ENCODE data around the gene SOX6. TPM values are rescaled to one million over a fixed set of nuclear protein-coding genes. Genes with fewer than 3 reads are reported as not detected.

The SOX6 gene
- polyA plus RNA-seq, 3 donors = not detected

GRCh38 chr11:16311831-16312230, 44.5 kb downstream of the SOX6 start:
- Histone ChIP-seq H2AFZ (ENCODE audit: insufficient read depth, low read depth, low read length, poor library complexity, severe bottlenecking) (no peak overlapping the region), H3K27ac (ENCODE audit: low read depth in 1 of 2, low read length in 2 of 2) (no peak overlapping the region), H3K4me3 (replicated peaks in 1 of 3; ENCODE audit: low read depth in 2 of 3, low read length in 3 of 3) (no peak overlapping the region), H3K9ac (ENCODE audit: insufficient read depth, low read length, poor library complexity, severe bottlenecking) (no peak overlapping the region), H3K79me2 (ENCODE audit: insufficient read depth, low read length) (no peaks in the 10 kb centered on the region), H3K9me3 (replicated peaks in 1 of 2; ENCODE audit: control insufficient read depth in 1 of 2, insufficient read depth in 1 of 2, low read length in 2 of 2) (no peaks in the 10 kb centered on the region), H4K20me1 (ENCODE audit: insufficient read depth, low read length) (no peaks in the 10 kb centered on the region), H3K27me3 (ENCODE audit: control insufficient read depth in 2 of 2, insufficient read depth in 2 of 2, low read length in 2 of 2) (no peaks in the 10 kb centered on the region), H3K4me2 (replicated peaks; ENCODE audit: extremely low read depth, low read length, poor library complexity, severe bottlenecking) (no peak overlapping the region), H3K36me3 (replicated peaks in 1 of 2; ENCODE audit: control insufficient read depth in 1 of 2, insufficient read depth in 2 of 2, low read length in 2 of 2) (no peaks in the 10 kb centered on the region), H3K4me1 (ENCODE audit: control insufficient read depth in 1 of 2, insufficient read depth in 2 of 2, low read length in 2 of 2) (no peaks in the 10 kb centered on the region)
- intact Hi-C loops (cut with micrococcal nuclease) = no loop called here
- Mint-ChIP-seq H3K27ac (no peak overlapping the region), H3K4me1 (no peaks in the 10 kb centered on the region), H3K9me3 (no peaks in the 10 kb centered on the region), H3K27me3 (ENCODE audit: low read depth in 3 of 3) (peaks cover 0 to 1% (median 0%) of the 10 kb centered on the region in 3 donors), H3K4me3 (no peak overlapping the region), H3K36me3 (no peaks in the 10 kb centered on the region)
- no peak for TF ChIP-seq CTCF (IDR thresholded peaks at IDR 0.05)
- DNase-seq = no peak

- H3K4me2 ChIP-seq (replicated peaks; ENCODE audit: extremely low read depth, low read length, poor library complexity, severe bottlenecking) = no peak overlapping the region
- no peak for TF ChIP-seq CTCF (IDR thresholded peaks at IDR 0.05)
These were observed 45.4 kb downstream of the SOX6 start for GRCh38 chr11:16310943-16311342.

More at GRCh38 chr11:16310943-16311342, 45.4 kb downstream of the SOX6 start:
- Mint-ChIP-seq H3K9me3 (no peaks in the 10 kb centered on the region), H3K36me3 (no peaks in the 10 kb centered on the region), H3K4me1 (no peaks in the 10 kb centered on the region), H3K27ac (no peak overlapping the region), H3K4me3 (no peak overlapping the region), H3K27me3 (ENCODE audit: low read depth in 3 of 3) (peaks cover 0 to 1% (median 0%) of the 10 kb centered on the region in 3 donors)
- Histone ChIP-seq H3K4me3 (replicated peaks in 1 of 3; ENCODE audit: low read depth in 2 of 3, low read length in 3 of 3) (no peak overlapping the region), H3K27me3 (ENCODE audit: control insufficient read depth in 2 of 2, insufficient read depth in 2 of 2, low read length in 2 of 2) (no peaks in the 10 kb centered on the region), H3K9ac (ENCODE audit: insufficient read depth, low read length, poor library complexity, severe bottlenecking) (no peak overlapping the region), H4K20me1 (ENCODE audit: insufficient read depth, low read length) (no peaks in the 10 kb centered on the region), H3K4me1 (ENCODE audit: control insufficient read depth in 1 of 2, insufficient read depth in 2 of 2, low read length in 2 of 2) (no peaks in the 10 kb centered on the region), H2AFZ (ENCODE audit: insufficient read depth, low read depth, low read length, poor library complexity, severe bottlenecking) (no peak overlapping the region), H3K9me3 (replicated peaks in 1 of 2; ENCODE audit: control insufficient read depth in 1 of 2, insufficient read depth in 1 of 2, low read length in 2 of 2) (no peaks in the 10 kb centered on the region), H3K27ac (ENCODE audit: low read depth in 1 of 2, low read length in 2 of 2) (no peak overlapping the region), H3K36me3 (replicated peaks in 1 of 2; ENCODE audit: control insufficient read depth in 1 of 2, insufficient read depth in 2 of 2, low read length in 2 of 2) (no peaks in the 10 kb centered on the region), H3K79me2 (ENCODE audit: insufficient read depth, low read length) (no peaks in the 10 kb centered on the region)
- intact Hi-C loops (cut with micrococcal nuclease) = no loop called here
- no peak for DNase-seq
